Measurements from ENCODE around the gene CETP. TPM values are rescaled to one million over a fixed set of nuclear protein-coding genes. Genes with fewer than 3 reads are reported as not detected.

Gene CETP
- total RNA-seq, 4 donors from 2014 or later, result not detected

DNA sequence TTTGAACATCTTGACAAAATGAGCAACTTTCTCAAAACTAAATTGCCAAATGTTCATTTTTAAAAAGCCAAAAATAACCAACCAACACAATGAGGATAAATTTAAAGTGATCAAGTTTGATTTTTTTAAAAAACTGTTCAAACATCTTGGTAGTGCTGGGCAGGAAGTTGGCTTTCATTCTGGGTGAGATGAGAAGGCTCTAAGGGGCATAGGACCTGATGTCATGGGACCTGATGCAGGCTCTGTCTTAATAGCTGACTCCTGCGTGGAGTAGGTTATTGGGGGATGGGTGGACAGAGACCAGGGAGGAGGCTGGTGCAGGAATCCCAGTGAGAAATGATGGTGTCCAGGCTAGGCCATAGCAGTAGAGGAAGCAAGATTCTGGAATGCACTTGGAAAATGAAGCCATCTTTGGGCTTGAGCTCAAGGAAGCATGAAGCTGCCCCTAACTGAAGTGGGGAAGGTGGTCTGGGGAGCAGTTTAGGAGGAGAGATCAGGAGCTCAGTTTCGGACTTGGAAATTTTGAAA, 48.0 kb downstream of the CETP start:
- in situ Hi-C loops (cut with MboI; ENCODE audit: low sequenced_read_pairs in 4 of 4) (no loop called here), intact Hi-C loops (cut with DNase I; ENCODE audit: low total_unique reads) (no loop called here)
- DNase-seq (no peak), ATAC-seq (no peak)
- Histone ChIP-seq H3K4me1 (no peaks in the 10 kb centered on the region), H3K36me3 (no peaks in the 10 kb centered on the region), H3K27ac (no peak overlapping the region), H3K9me3 (no peaks in the 10 kb centered on the region), H3K4me3 (no peak overlapping the region), H3K27me3 (no peaks in the 10 kb centered on the region)
- no peak for TF ChIP-seq POLR2A (IDR thresholded peaks at IDR 0.05)
- TF ChIP-seq, protein P1, sequence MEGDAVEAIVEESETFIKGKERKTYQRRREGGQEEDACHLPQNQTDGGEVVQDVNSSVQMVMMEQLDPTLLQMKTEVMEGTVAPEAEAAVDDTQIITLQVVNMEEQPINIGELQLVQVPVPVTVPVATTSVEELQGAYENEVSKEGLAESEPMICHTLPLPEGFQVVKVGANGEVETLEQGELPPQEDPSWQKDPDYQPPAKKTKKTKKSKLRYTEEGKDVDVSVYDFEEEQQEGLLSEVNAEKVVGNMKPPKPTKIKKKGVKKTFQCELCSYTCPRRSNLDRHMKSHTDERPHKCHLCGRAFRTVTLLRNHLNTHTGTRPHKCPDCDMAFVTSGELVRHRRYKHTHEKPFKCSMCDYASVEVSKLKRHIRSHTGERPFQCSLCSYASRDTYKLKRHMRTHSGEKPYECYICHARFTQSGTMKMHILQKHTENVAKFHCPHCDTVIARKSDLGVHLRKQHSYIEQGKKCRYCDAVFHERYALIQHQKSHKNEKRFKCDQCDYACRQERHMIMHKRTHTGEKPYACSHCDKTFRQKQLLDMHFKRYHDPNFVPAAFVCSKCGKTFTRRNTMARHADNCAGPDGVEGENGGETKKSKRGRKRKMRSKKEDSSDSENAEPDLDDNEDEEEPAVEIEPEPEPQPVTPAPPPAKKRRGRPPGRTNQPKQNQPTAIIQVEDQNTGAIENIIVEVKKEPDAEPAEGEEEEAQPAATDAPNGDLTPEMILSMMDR (IDR thresholded peaks at IDR 0.05 in 4 of 5, conservative IDR thresholded peaks at IDR 0.05 in 1 of 5), result no peak

DNA sequence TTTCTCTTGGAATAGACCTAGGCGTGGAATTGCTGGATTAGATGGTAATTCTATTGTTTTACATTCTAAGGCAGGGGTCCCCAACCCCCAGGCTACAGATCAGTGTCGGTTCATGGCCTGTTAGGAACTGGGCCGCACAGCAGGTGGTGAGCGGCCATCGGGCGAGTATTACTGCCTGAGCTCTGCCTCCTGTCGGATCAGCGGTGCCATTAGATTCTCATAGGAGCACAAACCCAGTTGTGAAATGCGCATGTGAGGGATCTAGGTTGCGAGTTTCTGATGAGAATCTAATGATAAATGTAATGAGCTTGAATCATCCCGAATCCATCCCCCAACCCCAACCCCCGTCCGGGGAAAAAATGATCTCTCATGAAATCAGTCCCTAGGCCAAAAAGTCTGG, 50.6 kb downstream of the CETP start:
- no peak for DNase-seq
- Histone ChIP-seq H3K4me3 (no peak overlapping the region), H3K36me3 (no peaks in the 10 kb centered on the region), H3K9me3 (no peaks in the 10 kb centered on the region), H3K27ac (peak overlapping the region in 1 of 4 donors; percentile 0), H3K4me1 (no peaks in the 10 kb centered on the region), H3K27me3 (no peaks in the 10 kb centered on the region)
- intact Hi-C loops (cut with DNase I; ENCODE audit: low total_unique reads) (no loop called here), in situ Hi-C loops (cut with MboI; ENCODE audit: low sequenced_read_pairs in 4 of 4) (no loop called here)
- ATAC-seq, result no peak
- TF ChIP-seq, protein P1 (IDR thresholded peaks at IDR 0.05 in 4 of 5, conservative IDR thresholded peaks at IDR 0.05 in 1 of 5), result no peak
- TF ChIP-seq POLR2A (IDR thresholded peaks at IDR 0.05), result no peak

DNA sequence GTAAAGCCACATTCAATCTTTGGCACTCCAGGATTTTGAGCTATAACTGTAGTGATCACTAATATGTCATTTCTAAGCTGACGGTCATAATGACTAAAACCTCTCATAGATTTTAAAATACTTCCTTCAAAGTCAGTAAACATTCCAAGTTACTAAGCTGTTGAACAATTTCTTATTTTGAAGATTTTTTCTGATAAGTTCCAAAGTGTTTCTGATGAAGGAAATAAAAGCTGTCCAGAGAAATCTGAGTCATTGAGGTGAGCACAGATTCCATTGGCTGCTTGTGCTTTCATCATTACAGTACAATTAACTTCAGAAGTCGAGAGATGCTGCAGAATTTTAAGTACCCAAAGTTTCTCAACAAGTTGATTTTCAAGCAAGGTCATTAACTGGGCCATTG, 51.5 kb downstream of the CETP start:
- intact Hi-C loops (cut with DNase I; ENCODE audit: low total_unique reads), result no loop called here
- Histone ChIP-seq H3K4me1 (no peaks in the 10 kb centered on the region), H3K27ac (peak overlapping the region in 2 of 4 donors; percentile 60 to 65), H3K36me3 (no peaks in the 10 kb centered on the region), H3K27me3 (no peaks in the 10 kb centered on the region), H3K9me3 (no peaks in the 10 kb centered on the region), H3K4me3 (no peak overlapping the region)
- no peak for TF ChIP-seq POLR2A (IDR thresholded peaks at IDR 0.05)
- TF ChIP-seq, protein P1 (IDR thresholded peaks at IDR 0.05 in 4 of 5, conservative IDR thresholded peaks at IDR 0.05 in 1 of 5), result no peak
- no peak for ATAC-seq
- in situ Hi-C loops (cut with MboI; ENCODE audit: low sequenced_read_pairs in 4 of 4), result no loop called here
- no peak for DNase-seq

- Histone ChIP-seq H3K9me3 (no peaks in the 10 kb centered on the region), H3K27ac (peak overlapping the region; percentile 43 to 65 (median 52)), H3K36me3 (no peaks in the 10 kb centered on the region), H3K4me3 (no peak overlapping the region), H3K27me3 (no peaks in the 10 kb centered on the region), H3K4me1 (no peaks in the 10 kb centered on the region)
- DNase-seq (no peak), ATAC-seq (no peak)
- intact Hi-C loops (cut with DNase I; ENCODE audit: low total_unique reads) (no loop called here), in situ Hi-C loops (cut with MboI; ENCODE audit: low sequenced_read_pairs in 4 of 4) (no loop called here)
- TF ChIP-seq, protein P1 (IDR thresholded peaks at IDR 0.05 in 4 of 5, conservative IDR thresholded peaks at IDR 0.05 in 1 of 5), result no peak
- TF ChIP-seq POLR2A (IDR thresholded peaks at IDR 0.05), result no peak
Observed at GRCh38 chr16:57013902-57014301, 52.2 kb downstream of the CETP start.

DNA sequence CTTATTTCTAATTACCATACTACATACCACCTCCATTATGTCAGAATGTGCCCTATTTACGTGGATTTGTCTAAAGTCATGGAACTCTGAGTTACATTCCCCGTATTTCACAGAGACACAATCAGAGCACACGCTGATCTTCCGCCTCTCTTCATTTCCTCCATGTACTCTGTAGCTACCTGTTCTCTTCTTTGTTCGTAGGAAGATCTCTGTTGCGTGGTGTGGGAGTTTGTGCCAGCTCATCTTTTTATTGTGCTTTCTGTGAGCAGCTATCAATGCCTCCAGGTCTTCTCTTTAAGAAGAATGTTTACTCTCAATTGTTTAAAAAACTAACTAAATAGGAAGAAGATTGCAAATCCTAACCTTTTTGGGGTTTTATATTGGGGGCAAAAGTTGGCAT, 54.6 kb downstream of the CETP start:
- no peak overlapping the region for H3K4me3 ChIP-seq
- TF ChIP-seq POLR2A (IDR thresholded peaks at IDR 0.05), result no peak
- TF ChIP-seq, protein P1 (IDR thresholded peaks at IDR 0.05 in 4 of 5, conservative IDR thresholded peaks at IDR 0.05 in 1 of 5), result no peak
- H3K36me3 ChIP-seq, result peaks cover 0 to 3% of the 10 kb centered on the region in 2 donors
- DNase-seq (no peak), ATAC-seq (no peak)
- H3K27me3 ChIP-seq, result no peaks in the 10 kb centered on the region
- intact Hi-C loops (cut with DNase I; ENCODE audit: low total_unique reads) (no loop called here), in situ Hi-C loops (cut with MboI; ENCODE audit: low sequenced_read_pairs in 4 of 4) (no loop called here)
- H3K9me3 ChIP-seq, result no peaks in the 10 kb centered on the region
- no peaks in the 10 kb centered on the region for H3K4me1 ChIP-seq
- no peak overlapping the region for H3K27ac ChIP-seq
